HG03097 (cell line): Measurements from ENCODE around the gene NELFB.

Experiments used
- ATAC-seq: cut with Tn5 transposase; IDR thresholded peaks from one replicate; pipeline ENCODE4 v1.9.1; 2021; ENCODE audit not compliant: unreplicated experiment, low FRiP score

The NELFB gene

GRCh38 chr9:137301081-137301947, 46.2 kb downstream of the NELFB start:
- ATAC-seq = no peak

GRCh38 chr9:137302118-137302448, 47.0 kb downstream of the NELFB start, which contains the start of gene NRARP:
TSS of gene NRARP (minus strand) at chr9:137302271. CDS start at chr9:137301928, 343 bp downstream.
- ATAC-seq = peak; percentile 66

- peak; percentile 44 for ATAC-seq
These were observed 47.5 kb downstream of the NELFB start for GRCh38 chr9:137302449-137303150.

- no peak for ATAC-seq
These were observed 48.2 kb downstream of the NELFB start for GRCh38 chr9:137303151-137303892.

GRCh38 chr9:137303893-137304382, 48.8 kb downstream of the NELFB start:
- ATAC-seq = no peak

GRCh38 chr9:137304383-137305059, 49.4 kb downstream of the NELFB start:
- ATAC-seq = no peak

- ATAC-seq = no peak
These were observed 50.1 kb downstream of the NELFB start for GRCh38 chr9:137305060-137305797.

- no peak for ATAC-seq
These were observed 50.6 kb downstream of the NELFB start for GRCh38 chr9:137305798-137306065.

GRCh38 chr9:137306066-137306849, 51.1 kb downstream of the NELFB start:
- no peak for ATAC-seq

GRCh38 chr9:137306850-137307254, 51.7 kb downstream of the NELFB start:
- no peak for ATAC-seq

- no peak for ATAC-seq
These were observed 52.3 kb downstream of the NELFB start for GRCh38 chr9:137307255-137308056.

- ATAC-seq = no peak
These were observed 53.0 kb downstream of the NELFB start for GRCh38 chr9:137308057-137308619.

GRCh38 chr9:137309368-137310188, 54.5 kb downstream of the NELFB start:
- no peak for ATAC-seq

GRCh38 chr9:137310189-137311052, 55.3 kb downstream of the NELFB start:
- ATAC-seq = no peak

- no peak for ATAC-seq
These were observed 56.3 kb downstream of the NELFB start for GRCh38 chr9:137311171-137311985.
